Stimulated activated CD4-positive, alpha-beta T cell treated with anti-CD3 and anti-CD28 coated beads, Interleukin-1b, Interleukin-23, amount 100 ng/mL, for 48 hours (primary cell): ENCODE data around the gene MTM1.
A peak's percentile ranks its signal among the peaks of the same experiment; 100 is the strongest.

Experiments
- DNase-seq: peaks from one replicate; pipeline ENCODE4 v3.0.0-alpha.2; 2020

MTM1 gene

GRCh38 chrX:150568320-150569154, at the start of gene MTM1:
Gene MTM1 (plus strand): TSS chrX:150568621. CDS start chrX:150592615, 23,994 bp downstream.
- DNase-seq, result peak; percentile 93

DNA sequence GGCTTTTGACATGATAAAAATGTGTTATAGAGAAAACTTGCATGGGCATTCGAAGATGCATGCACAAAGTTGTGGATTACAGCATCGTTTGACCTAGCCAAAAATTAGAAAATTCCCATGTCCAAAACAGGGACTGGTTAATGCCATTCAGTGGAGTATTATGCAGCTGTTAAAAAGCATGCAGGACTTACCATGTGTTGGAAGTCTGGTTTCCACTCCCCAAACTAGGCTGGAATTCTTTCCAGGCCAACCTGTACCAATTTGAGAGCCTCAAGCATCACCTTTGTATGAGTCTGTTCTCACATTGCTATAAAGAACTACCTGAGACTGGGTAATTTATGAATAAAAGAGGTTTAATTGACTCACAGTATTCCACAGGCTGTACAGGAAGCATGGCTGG, 45.9 kb upstream of the MTM1 start:
- DNase-seq, result no peak

GRCh38 chrX:150525061-150525919, 43.1 kb upstream of the MTM1 start:
- no peak for DNase-seq

DNA sequence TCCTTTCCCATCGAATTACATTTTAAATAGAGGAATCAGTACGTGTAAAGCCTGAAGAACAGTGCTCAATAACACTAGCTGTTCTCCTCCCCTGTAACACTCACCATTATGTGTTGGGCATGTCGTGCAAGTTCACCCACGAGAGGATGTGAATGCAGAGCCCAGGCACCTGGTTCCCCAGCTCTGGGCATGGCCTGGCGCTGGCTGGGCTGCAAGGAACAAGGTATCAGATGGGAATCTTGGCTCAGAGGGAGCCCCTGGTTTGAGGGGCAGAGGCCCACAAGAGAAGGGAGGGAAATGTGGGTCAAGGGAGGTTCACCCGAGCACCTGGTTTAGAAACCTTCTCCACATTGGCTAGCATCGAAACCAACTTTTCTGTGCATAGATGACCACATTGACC, 41.7 kb upstream of the MTM1 start:
- DNase-seq, result no peak

DNA sequence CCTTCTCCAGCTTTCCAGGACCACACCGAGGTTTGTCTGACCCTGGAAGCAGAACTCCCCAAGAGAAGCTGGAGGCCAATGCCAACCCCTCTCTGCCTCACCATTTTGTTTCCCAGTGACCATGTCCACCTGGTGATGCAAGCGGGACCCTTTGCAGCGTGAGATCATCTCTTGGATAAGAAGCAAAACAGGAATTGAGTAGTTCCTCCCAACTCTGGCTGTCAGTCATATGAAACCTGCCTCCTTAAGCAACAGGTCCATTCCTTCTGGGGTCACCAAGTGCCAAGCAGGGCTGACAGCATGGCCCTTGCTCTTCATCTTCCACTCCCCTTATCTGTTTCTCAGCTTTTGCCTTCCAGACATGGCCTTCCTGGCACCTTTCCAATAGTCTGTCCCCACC, 41.3 kb upstream of the MTM1 start:
- no peak for DNase-seq

- no peak for DNase-seq
These were observed 38.8 kb upstream of the MTM1 start for GRCh38 chrX:150529587-150529986.

- no peak for DNase-seq
These were observed 37.6 kb upstream of the MTM1 start for GRCh38 chrX:150530821-150531220.

DNA sequence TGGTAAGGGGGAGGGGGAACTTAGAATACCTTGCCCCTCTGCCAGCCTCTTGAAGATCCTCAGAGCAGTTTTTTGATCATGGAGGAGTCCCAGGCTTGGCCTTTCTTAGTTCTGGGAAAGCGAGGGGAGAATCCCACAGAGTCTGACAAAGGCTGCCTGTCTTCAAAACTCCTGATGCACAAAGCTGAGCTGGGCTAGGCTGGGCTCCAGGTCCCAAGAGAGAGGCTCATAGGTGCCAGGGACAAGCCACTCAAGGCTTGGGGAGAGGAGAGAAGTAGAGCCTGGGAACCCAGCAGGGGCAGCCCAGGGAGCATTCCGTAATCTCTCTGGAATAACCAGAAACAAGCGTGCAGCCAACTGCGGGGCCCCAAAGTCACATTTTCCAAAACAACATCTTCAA, 37.0 kb upstream of the MTM1 start:
- DNase-seq, result no peak

DNA sequence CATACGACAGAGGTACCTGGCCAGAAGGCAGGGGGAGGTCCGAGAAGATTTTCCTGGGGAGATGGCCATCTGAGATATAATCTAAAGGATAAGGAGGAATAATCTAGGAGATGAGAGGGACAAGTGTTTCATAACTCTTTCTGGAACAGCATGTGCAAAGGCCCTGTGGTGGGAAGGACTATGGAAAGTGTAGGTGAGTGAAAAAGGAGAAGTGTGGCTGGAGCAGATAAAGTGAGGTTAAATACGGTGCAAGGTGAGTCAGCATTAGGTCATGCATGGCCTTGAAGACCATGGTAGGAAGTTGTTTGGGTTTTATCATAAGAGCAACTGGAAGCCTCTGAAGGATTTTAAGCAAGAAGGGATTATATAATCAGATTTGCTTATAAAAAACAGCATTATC, 34.6 kb upstream of the MTM1 start:
- DNase-seq, result no peak

DNA sequence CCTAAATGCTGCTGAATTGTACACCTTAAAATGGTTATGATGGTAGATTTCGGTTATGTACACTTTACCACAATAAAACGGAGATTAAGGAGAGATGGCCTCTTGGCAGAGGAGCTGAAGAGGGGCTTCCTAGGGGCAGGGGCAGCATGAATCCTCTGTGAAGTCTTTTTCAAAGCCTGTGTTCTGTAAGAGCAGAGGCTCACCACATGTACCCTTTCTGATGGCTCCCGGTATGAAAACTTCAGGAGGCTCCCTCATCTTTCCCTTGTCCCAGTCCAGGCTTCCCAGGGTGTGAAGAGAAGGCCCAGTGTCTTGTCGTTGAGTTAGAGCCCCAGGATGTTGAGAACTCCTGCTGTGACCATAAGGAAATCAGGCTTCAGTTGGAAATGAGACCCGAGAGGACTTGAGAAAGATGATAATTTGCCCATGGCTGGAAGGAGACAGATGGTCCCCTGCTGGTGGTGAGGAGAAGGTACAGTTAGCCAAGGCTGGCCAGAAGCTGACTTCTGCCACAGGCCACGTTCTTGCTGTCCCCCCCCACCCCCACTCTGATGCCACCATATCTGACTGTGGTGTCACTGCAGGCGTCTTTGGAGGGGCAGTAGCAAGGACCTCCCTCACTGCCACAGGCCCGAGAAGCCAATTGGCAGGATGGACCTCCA, 31.8 kb upstream of the MTM1 start:
- DNase-seq, result no peak

GRCh38 chrX:150537851-150538250, 30.6 kb upstream of the MTM1 start:
- no peak for DNase-seq

GRCh38 chrX:150540965-150541364, 27.5 kb upstream of the MTM1 start:
- no peak for DNase-seq

DNA sequence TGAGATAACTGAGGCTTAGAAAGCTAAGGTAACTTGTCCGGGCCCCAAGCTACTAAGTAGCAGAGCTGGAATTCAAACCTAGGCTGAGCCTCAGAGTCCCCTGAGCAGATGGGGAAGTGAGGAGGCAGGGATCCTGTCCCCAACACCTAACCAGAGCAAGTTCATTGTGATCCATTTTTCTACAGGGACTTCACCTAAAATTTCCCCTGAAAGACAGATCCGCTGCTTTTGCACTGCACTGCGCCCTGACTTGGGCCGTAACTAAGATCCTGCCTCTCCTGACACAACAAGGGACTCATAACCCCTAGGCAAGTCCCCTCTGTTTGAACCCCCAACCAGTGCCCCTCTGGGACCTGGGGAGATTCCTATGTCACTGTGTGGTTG, 25.6 kb upstream of the MTM1 start:
- DNase-seq, result no peak

GRCh38 chrX:150543230-150544155, 24.9 kb upstream of the MTM1 start:
- no peak for DNase-seq

DNA sequence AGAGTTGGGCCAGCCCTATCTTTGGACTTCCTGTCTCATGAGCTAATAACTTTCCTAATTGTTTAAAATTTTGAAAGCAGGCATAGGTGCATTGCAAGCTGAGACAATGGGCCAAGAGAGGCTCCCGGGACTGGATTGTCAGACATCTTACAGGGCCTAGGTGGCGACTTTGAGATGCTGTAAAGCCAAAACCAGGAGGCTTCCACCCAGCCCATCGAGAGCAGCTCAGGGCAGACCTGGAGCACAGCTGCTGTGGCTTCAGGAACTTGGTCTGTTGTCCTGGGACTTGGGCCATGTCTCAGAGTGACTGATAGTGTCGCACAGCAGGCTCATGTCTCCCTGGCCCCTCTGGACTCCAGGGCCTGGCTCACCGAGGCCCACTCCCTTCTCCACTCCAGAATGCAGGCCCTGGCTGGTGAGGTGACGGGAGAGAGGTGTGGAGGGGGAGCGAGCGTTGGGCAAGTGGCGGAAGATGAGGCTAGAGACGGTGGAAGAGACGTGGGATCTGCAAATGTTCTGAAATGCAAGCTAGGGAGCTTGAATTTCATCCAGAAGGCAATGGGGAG, 24.1 kb upstream of the MTM1 start:
- DNase-seq, result no peak

DNA sequence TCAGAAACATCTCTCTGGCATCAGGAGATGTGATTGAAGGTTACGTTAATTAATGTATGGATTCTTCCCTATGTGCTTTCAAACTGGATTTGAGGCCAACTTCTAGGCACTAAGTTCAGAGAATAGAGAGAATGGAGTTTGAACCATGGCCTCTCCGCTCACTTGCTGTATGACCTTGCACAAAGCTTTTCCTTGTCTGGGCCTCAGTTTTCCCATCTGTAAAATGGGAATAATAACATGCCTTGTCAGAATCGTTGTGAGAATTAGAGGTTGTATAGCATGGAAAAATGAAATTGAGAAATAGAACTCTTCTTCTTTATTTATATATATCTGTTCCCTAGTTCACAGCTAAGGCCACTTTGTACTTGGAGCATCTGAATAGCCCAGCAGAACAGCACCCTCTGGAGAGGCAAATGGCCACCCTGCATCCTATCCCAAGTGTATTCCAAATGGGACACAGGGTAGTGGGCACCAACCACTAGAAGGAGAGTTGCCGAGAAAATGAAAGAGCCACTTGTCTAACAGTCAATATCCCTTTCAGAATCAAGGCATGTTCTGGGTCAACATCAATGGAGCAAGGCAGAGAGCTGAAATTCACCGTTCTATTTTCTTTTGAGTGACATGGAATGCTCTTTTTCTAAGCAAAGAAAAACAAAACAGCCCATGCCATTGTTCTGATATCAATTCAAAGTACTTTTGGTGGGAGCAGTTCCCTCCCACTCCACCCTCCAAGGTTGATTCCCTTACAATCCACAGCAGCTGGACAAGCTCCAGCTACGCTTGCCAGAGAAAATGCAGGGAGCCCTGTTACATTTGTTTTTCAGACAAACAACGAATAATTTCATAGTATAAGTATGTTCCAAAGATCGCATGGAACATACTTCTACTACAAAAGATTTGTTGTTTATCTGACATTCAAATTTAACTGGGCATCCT, 23.3 kb upstream of the MTM1 start:
- DNase-seq, result no peak

DNA sequence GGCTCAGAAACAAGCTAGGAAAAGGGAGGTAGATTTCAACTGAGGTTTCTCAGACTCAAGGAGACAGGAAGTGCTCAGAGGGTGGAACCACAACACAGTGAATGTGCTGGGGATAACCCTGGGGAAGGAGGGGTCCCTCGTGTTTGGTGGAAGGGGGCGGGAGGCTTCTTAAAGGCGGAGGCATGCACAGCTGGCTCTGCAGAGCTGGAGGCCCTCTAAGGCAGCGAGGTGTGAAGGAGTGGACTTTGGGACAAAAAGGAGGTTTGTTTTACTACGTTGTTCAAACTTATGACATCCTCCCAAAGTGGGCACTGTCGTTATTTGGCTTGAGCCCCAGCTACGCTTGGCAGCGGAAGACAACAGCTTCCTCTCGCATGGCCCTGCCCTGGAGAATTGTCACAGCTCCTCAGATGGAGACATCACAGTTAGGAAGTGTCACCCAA, 21.7 kb upstream of the MTM1 start:
- peak; percentile 18 for DNase-seq

DNA sequence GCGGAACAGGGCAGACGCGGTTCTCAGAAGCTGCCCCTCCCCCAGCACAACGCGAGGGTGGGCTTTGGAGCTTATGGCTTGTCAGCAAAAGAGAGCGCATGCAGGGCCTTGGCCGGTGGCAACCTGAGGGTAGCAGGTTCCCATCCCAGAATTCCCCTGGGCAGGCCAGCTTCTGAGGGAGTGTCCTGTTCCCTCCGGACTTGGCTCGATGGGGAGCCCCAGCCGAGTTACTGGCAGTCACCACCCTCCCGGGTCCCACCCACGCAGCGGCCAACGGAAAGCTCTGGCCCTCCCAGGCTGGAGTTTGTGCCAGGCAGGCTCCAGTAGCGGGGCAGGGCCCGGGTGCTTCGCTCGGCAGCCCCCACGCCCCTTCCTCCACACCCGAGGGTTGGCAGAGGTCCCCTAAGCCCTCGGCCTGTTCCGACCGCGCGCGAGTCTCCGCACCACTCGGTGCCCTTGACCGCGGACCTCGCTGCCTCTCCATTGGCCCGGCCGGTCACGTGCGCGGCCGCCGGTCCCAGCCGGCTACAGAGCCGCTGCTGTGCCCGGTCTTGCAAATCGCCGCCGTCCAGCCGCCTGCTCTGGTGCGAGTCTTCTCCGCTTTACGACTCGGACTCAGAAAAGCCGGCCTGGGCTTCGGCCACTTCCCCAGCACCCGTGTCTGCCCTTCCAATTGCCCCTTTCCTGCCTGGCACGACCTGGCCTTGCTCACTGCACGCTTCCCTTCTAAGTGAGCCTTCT, 20.9 kb upstream of the MTM1 start:
- DNase-seq, result peak; percentile 17

DNA sequence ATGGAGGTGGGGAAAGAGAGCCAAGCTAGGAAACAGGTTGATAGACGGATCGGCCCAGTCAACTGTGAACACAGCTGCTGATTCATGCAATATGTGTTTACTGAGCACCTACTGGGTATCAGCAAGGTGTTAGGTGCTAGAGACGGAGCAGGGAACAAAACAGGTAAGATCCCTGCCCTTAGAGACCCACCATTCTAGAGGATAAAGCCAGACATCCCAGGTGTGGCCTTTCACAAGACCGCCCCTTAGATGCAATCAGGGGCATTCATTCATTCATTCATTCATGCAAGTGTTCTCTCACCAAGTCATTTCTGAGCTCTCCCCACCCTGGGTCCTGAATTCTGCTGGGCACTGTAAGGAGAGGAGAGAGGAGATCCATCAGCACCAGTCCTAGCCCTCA, 20.2 kb upstream of the MTM1 start:
- DNase-seq, result no peak

DNA sequence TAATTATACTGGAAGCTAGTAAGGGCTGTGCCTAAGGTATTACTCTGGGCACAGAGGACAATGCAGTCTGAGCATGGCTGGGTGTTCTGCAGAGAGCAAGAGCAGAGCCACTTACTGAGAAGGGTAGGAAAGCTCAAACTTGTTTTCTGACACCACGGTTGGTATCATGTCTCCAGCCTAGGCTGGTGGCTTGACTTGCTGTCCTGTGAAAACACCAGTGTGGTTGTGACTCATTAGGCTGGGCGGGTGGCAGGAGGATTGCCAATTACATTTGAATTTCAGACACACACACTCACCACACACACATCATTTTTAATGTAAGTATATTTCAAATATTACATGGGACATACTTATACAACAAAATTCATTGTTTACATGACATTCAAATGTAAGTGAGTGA, 19.7 kb upstream of the MTM1 start:
- DNase-seq, result peak; percentile 15
